ENCODE results near the gene CFAP46. TPM values are rescaled to one million over a fixed set of nuclear protein-coding genes. Genes with fewer than 3 reads are reported as not detected.
A peak's percentile ranks its signal among the peaks of the same experiment; 100 is the strongest.

Gene CFAP46
- total and polyA plus RNA-seq, 7 experiments from 2014 or later = 0.05 TPM; not detected in 6

- Mint-ChIP-seq H3K4me3 (peak overlapping the region; percentile 19 to 90 (median 80)), H3K36me3 (peaks cover 0 to 2% (median under 1%) of the 10 kb centered on the region in 5 donors), H3K27ac (peak overlapping the region in 7 of 9 donors; percentile 7 to 71 (median 34)), H3K4me1 (peaks cover 5 to 14% (median 11%) of the 10 kb centered on the region in 7 donors), H3K27me3 (peaks cover 0 to 8% (median 7%) of the 10 kb centered on the region in 5 donors), H3K9me3 (peaks cover 0 to 6% (median 1%) of the 10 kb centered on the region in 11 donors)
- H3K27me3 ChIP-seq (ENCODE audit: control insufficient read depth in 2 of 2, insufficient read depth in 2 of 2, low read length in 2 of 2) = no peaks in the 10 kb centered on the region
- peaks cover 0 to 4% (median 4%) of the 10 kb centered on the region in 3 experiments for H3K9me3 ChIP-seq (ENCODE audit: control insufficient read depth in 2 of 3, low read length in 3 of 3)
- H3K36me3 ChIP-seq (ENCODE audit: control insufficient read depth in 2 of 3, insufficient read depth in 3 of 3, low read length in 3 of 3) = no peaks in the 10 kb centered on the region
- no peaks in the 10 kb centered on the region for H3K4me1 ChIP-seq (ENCODE audit: control insufficient read depth in 2 of 2, insufficient read depth in 2 of 2, low read length in 2 of 2)
- DNase-seq (peak in 1 of 9 donors; percentile 19), ATAC-seq (no peak)
- ChIA-PET POLR2A (no interaction called here), CTCF (no interaction called here)
- peak overlapping the region; percentile 16 for H3K4me3 ChIP-seq (ENCODE audit: low read length)
- intact Hi-C loops (cut with micrococcal nuclease) = no loop called here
- H3K27ac ChIP-seq (ENCODE audit: low read depth, low read length) = no peak overlapping the region
These were observed 94.5 kb downstream of the CFAP46 start for GRCh38 chr10:132847856-132848255.

- Histone ChIP-seq H3K9me3 (ENCODE audit: control insufficient read depth in 2 of 3, low read length in 3 of 3) (peaks cover 0 to 9% (median 8%) of the 10 kb centered on the region in 3 experiments), H3K27me3 (ENCODE audit: control insufficient read depth in 2 of 2, insufficient read depth in 2 of 2, low read length in 2 of 2) (no peaks in the 10 kb centered on the region), H3K36me3 (ENCODE audit: control insufficient read depth in 2 of 3, insufficient read depth in 3 of 3, low read length in 3 of 3) (no peaks in the 10 kb centered on the region), H3K4me3 (ENCODE audit: low read length) (no peak overlapping the region), H3K27ac (ENCODE audit: low read depth, low read length) (no peak overlapping the region), H3K4me1 (ENCODE audit: control insufficient read depth in 2 of 2, insufficient read depth in 2 of 2, low read length in 2 of 2) (no peaks in the 10 kb centered on the region)
- CTCF ChIA-PET = no interaction called here
- Mint-ChIP-seq H3K4me1 (peaks cover 5 to 14% (median 11%) of the 10 kb centered on the region in 7 donors), H3K36me3 (peaks cover 0 to 7% (median 5%) of the 10 kb centered on the region in 5 donors), H3K4me3 (peak overlapping the region in 8 of 10 donors; percentile 72 to 90 (median 82)), H3K27ac (peak overlapping the region in 3 of 9 donors; percentile 7 to 71 (median 8)), H3K9me3 (peaks cover under 1 to 10% (median 5%) of the 10 kb centered on the region in 11 donors), H3K27me3 (peaks cover 2 to 11% (median 9%) of the 10 kb centered on the region in 5 donors)
- DNase-seq (no peak), ATAC-seq (no peak)
- intact Hi-C loops (cut with micrococcal nuclease) = no loop called here
- POLR2A ChIA-PET = no interaction called here
These were observed 95.0 kb downstream of the CFAP46 start for GRCh38 chr10:132847416-132847777.

GRCh38 chr10:132846631-132847415, 95.5 kb downstream of the CFAP46 start:
- Histone ChIP-seq H3K4me3 (ENCODE audit: low read length) (no peak overlapping the region), H3K27me3 (ENCODE audit: control insufficient read depth in 2 of 2, insufficient read depth in 2 of 2, low read length in 2 of 2) (no peaks in the 10 kb centered on the region), H3K27ac (ENCODE audit: low read depth, low read length) (no peak overlapping the region), H3K4me1 (ENCODE audit: control insufficient read depth in 2 of 2, insufficient read depth in 2 of 2, low read length in 2 of 2) (no peaks in the 10 kb centered on the region), H3K9me3 (ENCODE audit: control insufficient read depth in 2 of 3, low read length in 3 of 3) (peaks cover 0 to 14% (median 11%) of the 10 kb centered on the region in 3 experiments), H3K36me3 (ENCODE audit: control insufficient read depth in 2 of 3, insufficient read depth in 3 of 3, low read length in 3 of 3) (no peaks in the 10 kb centered on the region)
- DNase-seq (no peak), ATAC-seq (no peak)
- intact Hi-C loops (cut with micrococcal nuclease) = no loop called here
- ChIA-PET POLR2A (no interaction called here), CTCF (no interaction called here)
- peaks cover 0 to 11% (median 10%) of the 10 kb centered on the region in 5 donors for H3K36me3 Mint-ChIP-seq
- peaks cover 5 to 14% (median 11%) of the 10 kb centered on the region in 7 donors for H3K4me1 Mint-ChIP-seq
- H3K4me3 Mint-ChIP-seq = no peak overlapping the region
- H3K27me3 Mint-ChIP-seq = peaks cover 7 to 17% (median 15%) of the 10 kb centered on the region in 5 donors
- peaks cover 6 to 16% (median 11%) of the 10 kb centered on the region in 11 donors for H3K9me3 Mint-ChIP-seq
- H3K27ac Mint-ChIP-seq = no peak overlapping the region

GRCh38 chr10:132845780-132846595, 96.4 kb downstream of the CFAP46 start:
- peaks cover 6 to 17% (median 11%) of the 10 kb centered on the region in 11 donors for H3K9me3 Mint-ChIP-seq
- DNase-seq (no peak), ATAC-seq (no peak)
- no peak overlapping the region for H3K27ac ChIP-seq (ENCODE audit: low read depth, low read length)
- ChIA-PET CTCF (no interaction called here), POLR2A (no interaction called here)
- intact Hi-C loops (cut with micrococcal nuclease) = no loop called here
- no peaks in the 10 kb centered on the region for H3K4me1 ChIP-seq (ENCODE audit: control insufficient read depth in 2 of 2, insufficient read depth in 2 of 2, low read length in 2 of 2)
- no peak overlapping the region for H3K4me3 Mint-ChIP-seq
- no peak overlapping the region for H3K27ac Mint-ChIP-seq
- H3K4me3 ChIP-seq (ENCODE audit: low read length) = no peak overlapping the region
- peaks cover 0 to 11% (median 10%) of the 10 kb centered on the region in 5 donors for H3K36me3 Mint-ChIP-seq
- no peaks in the 10 kb centered on the region for H3K27me3 ChIP-seq (ENCODE audit: control insufficient read depth in 2 of 2, insufficient read depth in 2 of 2, low read length in 2 of 2)
- H3K4me1 Mint-ChIP-seq = peaks cover 5 to 14% (median 11%) of the 10 kb centered on the region in 7 donors
- peaks cover 0 to 20% (median 11%) of the 10 kb centered on the region in 3 experiments for H3K9me3 ChIP-seq (ENCODE audit: control insufficient read depth in 2 of 3, low read length in 3 of 3)
- H3K36me3 ChIP-seq (ENCODE audit: control insufficient read depth in 2 of 3, insufficient read depth in 3 of 3, low read length in 3 of 3) = no peaks in the 10 kb centered on the region
- peaks cover 7 to 22% (median 10%) of the 10 kb centered on the region in 5 donors for H3K27me3 Mint-ChIP-seq

GRCh38 chr10:132845041-132845551, 97.3 kb downstream of the CFAP46 start:
- peaks cover 5 to 14% (median 11%) of the 10 kb centered on the region in 7 donors for H3K4me1 Mint-ChIP-seq
- DNase-seq (no peak), ATAC-seq (no peak)
- Histone ChIP-seq H3K27ac (ENCODE audit: low read depth, low read length) (no peak overlapping the region), H3K9me3 (ENCODE audit: control insufficient read depth in 2 of 3, low read length in 3 of 3) (peaks cover 0 to 20% (median 11%) of the 10 kb centered on the region in 3 experiments), H3K36me3 (ENCODE audit: control insufficient read depth in 2 of 3, insufficient read depth in 3 of 3, low read length in 3 of 3) (no peaks in the 10 kb centered on the region), H3K27me3 (ENCODE audit: control insufficient read depth in 2 of 2, insufficient read depth in 2 of 2, low read length in 2 of 2) (no peaks in the 10 kb centered on the region), H3K4me1 (ENCODE audit: control insufficient read depth in 2 of 2, insufficient read depth in 2 of 2, low read length in 2 of 2) (no peaks in the 10 kb centered on the region), H3K4me3 (ENCODE audit: low read length) (no peak overlapping the region)
- H3K27me3 Mint-ChIP-seq = peaks cover 7 to 22% (median 10%) of the 10 kb centered on the region in 5 donors
- H3K27ac Mint-ChIP-seq = no peak overlapping the region
- no peak overlapping the region for H3K4me3 Mint-ChIP-seq
- H3K9me3 Mint-ChIP-seq = peaks cover 6 to 17% (median 11%) of the 10 kb centered on the region in 11 donors
- ChIA-PET POLR2A (no interaction called here), CTCF (interaction anchor here (0.5 kb wide), 1 partner anchor 845 kb away, joined by 4 read pairs; no protein-coding TSS in a partner anchor)
- intact Hi-C loops (cut with micrococcal nuclease) = no loop called here
- peaks cover 0 to 11% (median 10%) of the 10 kb centered on the region in 5 donors for H3K36me3 Mint-ChIP-seq

GRCh38 chr10:132844069-132844809, 98.1 kb downstream of the CFAP46 start:
- Mint-ChIP-seq H3K4me3 (no peak overlapping the region), H3K36me3 (peaks cover 0 to 11% (median 10%) of the 10 kb centered on the region in 5 donors), H3K9me3 (peaks cover 6 to 17% (median 11%) of the 10 kb centered on the region in 11 donors), H3K4me1 (peaks cover 5 to 14% (median 11%) of the 10 kb centered on the region in 7 donors), H3K27ac (no peak overlapping the region), H3K27me3 (peaks cover 7 to 22% (median 15%) of the 10 kb centered on the region in 5 donors)
- Histone ChIP-seq H3K4me1 (ENCODE audit: control insufficient read depth in 2 of 2, insufficient read depth in 2 of 2, low read length in 2 of 2) (no peaks in the 10 kb centered on the region), H3K36me3 (ENCODE audit: control insufficient read depth in 2 of 3, insufficient read depth in 3 of 3, low read length in 3 of 3) (no peaks in the 10 kb centered on the region), H3K9me3 (ENCODE audit: control insufficient read depth in 2 of 3, low read length in 3 of 3) (peaks cover 0 to 20% (median 11%) of the 10 kb centered on the region in 3 experiments), H3K27ac (ENCODE audit: low read depth, low read length) (no peak overlapping the region), H3K4me3 (ENCODE audit: low read length) (no peak overlapping the region), H3K27me3 (ENCODE audit: control insufficient read depth in 2 of 2, insufficient read depth in 2 of 2, low read length in 2 of 2) (no peaks in the 10 kb centered on the region)
- ChIA-PET POLR2A (no interaction called here), CTCF (no interaction called here)
- no peak for ATAC-seq
- intact Hi-C loops (cut with micrococcal nuclease) = no loop called here
- no peak for DNase-seq
